Measurements from ENCODE around the gene SERINC4. TPM values are rescaled to one million over a fixed set of nuclear protein-coding genes. Genes with fewer than 3 reads are reported as not detected.

Gene SERINC4
- total RNA-seq, 1 experiment from 2014 or later = 0.17 TPM

DNA sequence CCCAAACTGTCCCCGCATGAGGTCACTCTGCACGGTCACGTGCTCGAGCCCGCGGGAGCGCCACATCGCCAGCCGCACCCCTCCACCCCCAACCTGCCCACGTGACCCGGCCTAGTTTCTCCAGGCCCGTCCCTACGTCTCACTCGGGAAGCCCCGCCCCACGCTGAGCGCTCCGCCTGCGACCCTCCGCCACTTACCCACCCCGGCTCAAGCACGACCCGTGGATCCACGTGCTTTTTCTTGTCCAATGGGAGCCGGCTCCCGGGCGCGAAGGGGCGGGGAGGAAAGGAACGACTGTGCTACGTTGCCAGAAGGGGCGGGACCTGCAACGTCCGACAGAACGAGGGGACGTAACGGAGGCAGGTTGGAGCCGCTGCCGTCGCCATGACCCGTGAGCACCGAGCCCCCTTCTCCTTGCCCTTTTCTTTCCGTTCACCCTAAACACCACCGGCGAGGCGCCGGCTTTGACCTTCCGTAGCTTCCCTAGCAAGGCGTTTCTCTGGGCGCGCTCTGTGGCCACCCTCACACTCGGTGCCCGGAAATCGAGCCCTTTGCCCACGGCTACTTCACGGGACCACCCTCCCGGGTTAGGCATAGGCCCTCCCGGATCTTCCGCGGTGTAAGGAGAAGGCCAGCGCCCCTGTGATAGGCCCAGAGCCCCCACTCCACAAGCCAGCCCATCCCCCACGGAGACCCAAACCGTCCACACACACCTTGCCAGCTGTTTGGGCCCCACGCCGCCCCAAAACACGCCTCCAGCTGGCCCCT lies 7.8 kb downstream of the SERINC4 start, which contains the start of gene SERF2:
SERF2 (plus strand) TSS at position 328 of the 768 bp plus-strand sequence; CDS start at position 385, 57 bp downstream.
- Histone ChIP-seq H3K4me1 (ENCODE audit: insufficient read depth, low read length) (peaks cover 18% of the 10 kb centered on the region; the same call in 1 of the 2 replicates), H3K79me1 (ENCODE audit: insufficient read depth, low read depth, low read length, poor library complexity, severe bottlenecking) (peaks cover 3% of the 10 kb centered on the region), H2AK5ac (ENCODE audit: insufficient read length, low read length) (no peak within 1 kb of the TSS), H3K79me2 (ENCODE audit: insufficient read depth, low read length) (peaks cover 6% of the 10 kb centered on the region; the same call in 1 of the 2 replicates), H3K14ac (ENCODE audit: insufficient read depth, low read length) (peak within 1 kb of the TSS; percentile 96), H3T11ph (ENCODE audit: low read length) (no peak within 1 kb of the TSS), H3K18ac (ENCODE audit: insufficient read length, low read depth, low read length) (peak within 1 kb of the TSS; percentile 92), H3K23me2 (ENCODE audit: insufficient read length, low read depth, low read length, poor library complexity, severe bottlenecking) (peaks cover 8% of the 10 kb centered on the region), H3K4ac (ENCODE audit: low read depth, low read length) (no peak within 1 kb of the TSS; the same call in none of the 2 replicates), H4K91ac (ENCODE audit: insufficient read length, low read depth, low read length) (peak within 1 kb of the TSS; percentile 73), H3K27ac (ENCODE audit: insufficient read length, low read depth, low read length) (no peak within 1 kb of the TSS), H4K20me1 (ENCODE audit: control insufficient read depth, insufficient read depth, insufficient read length) (no peaks in the 10 kb centered on the region), H2BK5ac (ENCODE audit: insufficient read length, low read length) (no peak within 1 kb of the TSS), H3K9ac (ENCODE audit: extremely low read depth, insufficient read length, low read length) (peak within 1 kb of the TSS; percentile 96), H3K56ac (ENCODE audit: insufficient read length, low read depth, low read length) (peak within 1 kb of the TSS; percentile 20), H2AFZ (ENCODE audit: low read length) (no peak within 1 kb of the TSS), H3K9me3 (ENCODE audit: control insufficient read depth, low read depth, low read length) (no peaks in the 10 kb centered on the region), H3K23ac (ENCODE audit: insufficient read length, low read depth, low read length) (no peak within 1 kb of the TSS), H2BK12ac (ENCODE audit: insufficient read length, low read depth, low read length) (no peak within 1 kb of the TSS), H3K4me2 (ENCODE audit: insufficient read depth, insufficient read length, low read length) (peak within 1 kb of the TSS; percentile 94), H2BK20ac (ENCODE audit: low read depth, low read length, poor library complexity, severe bottlenecking) (no peak within 1 kb of the TSS), H2BK15ac (ENCODE audit: low read depth, low read length) (no peak within 1 kb of the TSS; the same call in 1 of the 2 replicates), H3K27me3 (ENCODE audit: insufficient read depth, low read length) (no peaks in the 10 kb centered on the region), H4K5ac (ENCODE audit: insufficient read length, low read depth, low read length) (no peak within 1 kb of the TSS), H4K8ac (replicated peaks; ENCODE audit: insufficient read length, low read depth, low read length) (no peak within 1 kb of the TSS), H2BK120ac (ENCODE audit: low read depth, low read length, poor library complexity, severe bottlenecking) (no peak within 1 kb of the TSS)
- peak within 1 kb of the TSS; percentile 98 to 99 for H3K4me3 Mint-ChIP-seq
- no peaks in the 10 kb centered on the region for H3K27me3 Mint-ChIP-seq (ENCODE audit: low read depth)
- peaks cover 33 to 48% (median 35%) of the 10 kb centered on the region in 3 experiments for H3K36me3 Mint-ChIP-seq (ENCODE audit: insufficient read depth in 1 of 3, low read depth in 3 of 3)
- H3K9me3 Mint-ChIP-seq = no peaks in the 10 kb centered on the region
- peak within 1 kb of the TSS; percentile 95 to 99 (median 99) for H3K27ac Mint-ChIP-seq
- peaks cover 47 to 60% of the 10 kb centered on the region in 2 experiments for H3K4me1 Mint-ChIP-seq
- TF ChIP-seq, protein P1, sequence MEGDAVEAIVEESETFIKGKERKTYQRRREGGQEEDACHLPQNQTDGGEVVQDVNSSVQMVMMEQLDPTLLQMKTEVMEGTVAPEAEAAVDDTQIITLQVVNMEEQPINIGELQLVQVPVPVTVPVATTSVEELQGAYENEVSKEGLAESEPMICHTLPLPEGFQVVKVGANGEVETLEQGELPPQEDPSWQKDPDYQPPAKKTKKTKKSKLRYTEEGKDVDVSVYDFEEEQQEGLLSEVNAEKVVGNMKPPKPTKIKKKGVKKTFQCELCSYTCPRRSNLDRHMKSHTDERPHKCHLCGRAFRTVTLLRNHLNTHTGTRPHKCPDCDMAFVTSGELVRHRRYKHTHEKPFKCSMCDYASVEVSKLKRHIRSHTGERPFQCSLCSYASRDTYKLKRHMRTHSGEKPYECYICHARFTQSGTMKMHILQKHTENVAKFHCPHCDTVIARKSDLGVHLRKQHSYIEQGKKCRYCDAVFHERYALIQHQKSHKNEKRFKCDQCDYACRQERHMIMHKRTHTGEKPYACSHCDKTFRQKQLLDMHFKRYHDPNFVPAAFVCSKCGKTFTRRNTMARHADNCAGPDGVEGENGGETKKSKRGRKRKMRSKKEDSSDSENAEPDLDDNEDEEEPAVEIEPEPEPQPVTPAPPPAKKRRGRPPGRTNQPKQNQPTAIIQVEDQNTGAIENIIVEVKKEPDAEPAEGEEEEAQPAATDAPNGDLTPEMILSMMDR (conservative IDR thresholded peaks at IDR 0.05) = no peak
- WGBS (ENCODE audit: extremely low coverage, insufficient read length, low lambda C conversion rate) = no CpG with 5 or more reads among the region's 66 CpGs
- peak; percentile 100 for DNase-seq

Data from H9 (cell line).